HFF-Myc (cell line): ENCODE measurements around the gene ZNF316.

ENCODE experiments used
- DNase-seq: peaks from one replicate; pipeline ENCODE4 v3.0.0-alpha.2; 2011; ENCODE audit warnings: low read depth; ENCODE audit errors: extremely low read depth
- H3K4me3 ChIP-seq: replicated peaks from 2 replicates; pipeline ENCODE4 v1.5.1; 2011; ENCODE audit warnings: low read depth, mild to moderate bottlenecking, control low read depth, low read length
- TF ChIP-seq, protein P1 (sequence below): IDR thresholded peaks from 2 replicates; pipeline ENCODE4 v1.5.1; 2012; ENCODE audit warnings: mild to moderate bottlenecking, low read depth, low read length, control low read depth; ENCODE audit errors: missing control alignments

ZNF316 gene

GRCh38 chr7:6691609-6692106 is 54.5 kb downstream of the ZNF316 start:
- no peak overlapping the region for H3K4me3 ChIP-seq
- TF ChIP-seq, protein P1, sequence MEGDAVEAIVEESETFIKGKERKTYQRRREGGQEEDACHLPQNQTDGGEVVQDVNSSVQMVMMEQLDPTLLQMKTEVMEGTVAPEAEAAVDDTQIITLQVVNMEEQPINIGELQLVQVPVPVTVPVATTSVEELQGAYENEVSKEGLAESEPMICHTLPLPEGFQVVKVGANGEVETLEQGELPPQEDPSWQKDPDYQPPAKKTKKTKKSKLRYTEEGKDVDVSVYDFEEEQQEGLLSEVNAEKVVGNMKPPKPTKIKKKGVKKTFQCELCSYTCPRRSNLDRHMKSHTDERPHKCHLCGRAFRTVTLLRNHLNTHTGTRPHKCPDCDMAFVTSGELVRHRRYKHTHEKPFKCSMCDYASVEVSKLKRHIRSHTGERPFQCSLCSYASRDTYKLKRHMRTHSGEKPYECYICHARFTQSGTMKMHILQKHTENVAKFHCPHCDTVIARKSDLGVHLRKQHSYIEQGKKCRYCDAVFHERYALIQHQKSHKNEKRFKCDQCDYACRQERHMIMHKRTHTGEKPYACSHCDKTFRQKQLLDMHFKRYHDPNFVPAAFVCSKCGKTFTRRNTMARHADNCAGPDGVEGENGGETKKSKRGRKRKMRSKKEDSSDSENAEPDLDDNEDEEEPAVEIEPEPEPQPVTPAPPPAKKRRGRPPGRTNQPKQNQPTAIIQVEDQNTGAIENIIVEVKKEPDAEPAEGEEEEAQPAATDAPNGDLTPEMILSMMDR: no peak
- DNase-seq: no peak

- TF ChIP-seq, protein P1: no peak
- H3K4me3 ChIP-seq: no peak overlapping the region
- no peak for DNase-seq
Measured at GRCh38 chr7:6700793-6701192, 63.7 kb downstream of the ZNF316 start.

- DNase-seq: no peak
- no peak overlapping the region for H3K4me3 ChIP-seq
- TF ChIP-seq, protein P1: no peak
Measured at GRCh38 chr7:6701860-6702259, 64.7 kb downstream of the ZNF316 start.
